Pancreas (tissue), 10 donors: ENCODE measurements around the gene PLEKHB1. TPM values are rescaled to one million over a fixed set of nuclear protein-coding genes. Genes with fewer than 3 reads are reported as not detected.

Experiments used
- ATAC-seq, 4 donors: fragments of 200-7000 bp; cut with Tn5 transposase; one replicate each; pipeline versions ENCODE4 v1.8.0 to v1.9.1; 2020; ENCODE audit warnings: mild to moderate bottlenecking in 4 of 4, moderate library complexity in 4 of 4
- DNase-seq, 6 donors: peaks; one replicate each; pipeline ENCODE4 v3.0.0-alpha.2; 2020
- FAIRE-seq: peaks from 2 replicates; lab custom pipeline; 2012; peaks lifted over from hg19 to GRCh38; lab: Jason Lieb, UNC
- H3K27ac ChIP-seq, 4 donors: fragments of 200-600 bp; sonication (generic); 1 replicate in 3 of 4; 2 replicates in 1 of 4; pipeline versions ENCODE4 v1.5.0 to v1.8.0; 2020
- H3K27me3 ChIP-seq, 4 donors: fragments of 200-600 bp; one replicate each; pipeline ENCODE4 v1.8.0; 2021
- H3K36me3 ChIP-seq, 3 donors: fragments of 200-600 bp; sonication (generic) in 1 of 3; one replicate each; pipeline versions ENCODE4 v1.5.0 to v1.8.0; 2020 to 2021
- H3K4me1 ChIP-seq, 3 donors: fragments of 200-600 bp; one replicate each; pipeline ENCODE4 v1.8.0; 2021
- H3K4me3 ChIP-seq, 4 donors: fragments of 200-600 bp; sonication (generic) in 2 of 4; one replicate each; pipeline versions ENCODE4 v1.5.0 to v1.8.0; 2020 to 2021
- H3K9me3 ChIP-seq, 4 donors: fragments of 200-600 bp; one replicate each; pipeline ENCODE4 v1.8.0; 2021
- CTCF ChIP-seq, 4 donors: fragments of 200-600 bp; sonication (generic) in 3 of 4; IDR thresholded peaks; one replicate each; pipeline versions ENCODE4 v1.5.0 to v1.8.0; 2021; ENCODE audit warnings: antibody characterized with exemption in 4 of 4
- WGBS, 2 donors: extraction: QIAGEN DNeasy Blood & Tissue Kit; methylation state at CpG; one replicate each; pipeline ENCODE4 v1.1.7; 2013; 5-methylcytosine and 5-hydroxymethylcytosine counted together
- intact Hi-C, 3 donors: fragments of 100-400 bp; cut with DNase I; formaldehyde crosslinking; loops; one replicate each; pipeline versions ENCODE4 v1.11.1 to v1.14.2; 2022
- polyA plus RNA-seq, 2 donors: library from polyadenylated mRNA; stranded (reverse); fragments of 200-250 nt; gene quantifications; one replicate each; pipeline ENCODE4 v1.2.3, GENCODE V29; 2013
- total RNA-seq, 6 donors: library from RNA; stranded (reverse); fragmentation: NEBNext Ultra II Directional in 4 of 6; extraction: Animal tissue kit (Norgen Biotek cat#: 25700) in 4 of 6; gene quantifications; one replicate each; pipeline versions ENCODE4 v1.2.1 to v1.2.4, GENCODE V29; 2021 to 2023
- donor health status: healthy with polysubstance abuse.
- donor health status: DM: no; HTN: no; CAD: no; lungs with moderate emphysema.
- donor health status: DM: no; HTN: no; CAD: no.
- donor health status: control.
- donor health status: control.
- donor health status: Bipolar disorder and iron deficiency.
- donor health status: DM: yes; HTN: yes; CAD: no.
- donor health status: DM: no; HTN: no; CAD: no.
- donor health status: DM: no; HTN: no; CAD: no.
- donor health status: DM: yes; HTN: yes; CAD: no.

PLEKHB1 gene
- total and polyA plus RNA-seq, 8 donors, result 11.8 to 26.7 (median 17.0) TPM

GRCh38 chr11:73636249-73636648, 10.1 kb upstream of the PLEKHB1 start:
- no peaks in the 10 kb centered on the region for H3K9me3 ChIP-seq
- FAIRE-seq, result no peak
- ATAC-seq, result no peak
- no peaks in the 10 kb centered on the region for H3K27me3 ChIP-seq
- 90 to 92% methylated on average over 5 of the region's 5 CpGs for WGBS, 2 donors
- intact Hi-C loops, result no loop called here
- no peak for DNase-seq
- no peak for TF ChIP-seq CTCF (IDR thresholded peaks at IDR 0.05)
- H3K4me3 ChIP-seq, result no peak overlapping the region
- no peaks in the 10 kb centered on the region for H3K36me3 ChIP-seq
- H3K27ac ChIP-seq, result no peak overlapping the region
- H3K4me1 ChIP-seq, result no peaks in the 10 kb centered on the region

- no peak for TF ChIP-seq CTCF (IDR thresholded peaks at IDR 0.05)
- ATAC-seq (no peak), FAIRE-seq (no peak), DNase-seq (no peak)
- 40% methylated on average over 1 of the region's 1 CpG for WGBS, 2 donors
- Histone ChIP-seq H3K27me3 (no peaks in the 10 kb centered on the region), H3K36me3 (no peaks in the 10 kb centered on the region), H3K4me3 (no peak overlapping the region), H3K27ac (no peak overlapping the region), H3K9me3 (no peaks in the 10 kb centered on the region), H3K4me1 (no peaks in the 10 kb centered on the region)
- intact Hi-C loops, result no loop called here
These were observed 9.4 kb upstream of the PLEKHB1 start for GRCh38 chr11:73637012-73637411.

- Histone ChIP-seq H3K27ac (no peak overlapping the region), H3K36me3 (no peaks in the 10 kb centered on the region), H3K9me3 (no peaks in the 10 kb centered on the region), H3K27me3 (no peaks in the 10 kb centered on the region), H3K4me3 (no peak overlapping the region), H3K4me1 (no peaks in the 10 kb centered on the region)
- intact Hi-C loops, result no loop called here
- FAIRE-seq (no peak), DNase-seq (no peak), ATAC-seq (no peak)
- TF ChIP-seq CTCF (IDR thresholded peaks at IDR 0.05), result no peak
- WGBS, 2 donors, result 54 to 59% methylated on average over 2 of the region's 2 CpGs
These were observed 5.8 kb upstream of the PLEKHB1 start for GRCh38 chr11:73640592-73640991.

GRCh38 chr11:73641668-73642067, 4.7 kb upstream of the PLEKHB1 start:
- H3K4me1 ChIP-seq, result no peaks in the 10 kb centered on the region
- no peak overlapping the region for H3K4me3 ChIP-seq
- no peaks in the 10 kb centered on the region for H3K27me3 ChIP-seq
- DNase-seq (no peak), FAIRE-seq (no peak), ATAC-seq (no peak)
- no peak for TF ChIP-seq CTCF (IDR thresholded peaks at IDR 0.05)
- H3K36me3 ChIP-seq, result no peaks in the 10 kb centered on the region
- no peak overlapping the region for H3K27ac ChIP-seq
- H3K9me3 ChIP-seq, result no peaks in the 10 kb centered on the region
- intact Hi-C loops, result no loop called here

GRCh38 chr11:73645121-73645969, 1.0 kb upstream of the PLEKHB1 start:
- TF ChIP-seq CTCF (IDR thresholded peaks at IDR 0.05), result no peak
- intact Hi-C loops, result no loop called here
- WGBS, 2 donors, result 63 to 65% methylated on average over 16 of the region's 16 CpGs
- H3K4me3 ChIP-seq, result no peak overlapping the region
- no peaks in the 10 kb centered on the region for H3K36me3 ChIP-seq
- ATAC-seq (no peak), FAIRE-seq (no peak), DNase-seq (no peak)
- no peaks in the 10 kb centered on the region for H3K9me3 ChIP-seq
- no peaks in the 10 kb centered on the region for H3K27me3 ChIP-seq
- H3K27ac ChIP-seq, result no peak overlapping the region
- no peaks in the 10 kb centered on the region for H3K4me1 ChIP-seq
